Trophoblast cell (in vitro differentiated cells and primary cell): ENCODE results near the gene NCOA3.

Source experiments
- DNase-seq, 2 donors: peaks; one replicate each; pipeline ENCODE4 v3.0.0-alpha.2; 2016
- H2AFZ ChIP-seq: 2 replicates; pipeline ENCODE4 v1.6.1; 2013; ENCODE audit warnings: low read length, moderate library complexity, mild to moderate bottlenecking; ENCODE audit not compliant: insufficient read depth, poor library complexity
- H2AK5ac ChIP-seq: 2 replicates; pipeline ENCODE4 v1.6.1; 2013; ENCODE audit warnings: mild to moderate bottlenecking, low read length
- H2BK120ac ChIP-seq: 2 replicates; pipeline ENCODE4 v1.6.1; 2013; ENCODE audit warnings: low read length, mild to moderate bottlenecking, moderate library complexity; ENCODE audit not compliant: insufficient read depth, poor library complexity
- H2BK12ac ChIP-seq: 2 replicates; pipeline ENCODE4 v1.6.1; 2013; ENCODE audit warnings: mild to moderate bottlenecking, low read length, moderate library complexity
- H2BK5ac ChIP-seq: 2 replicates; pipeline ENCODE4 v1.6.1; 2013; ENCODE audit warnings: low read length, low read depth, moderate library complexity, mild to moderate bottlenecking; ENCODE audit not compliant: poor library complexity
- H3K14ac ChIP-seq: 2 replicates; pipeline ENCODE4 v1.6.1; 2013; ENCODE audit warnings: mild to moderate bottlenecking, low read length
- H3K18ac ChIP-seq: 2 replicates; pipeline ENCODE4 v1.6.1; 2013; ENCODE audit warnings: mild to moderate bottlenecking, low read length
- H3K23ac ChIP-seq: 2 replicates; pipeline ENCODE4 v1.6.1; 2013; ENCODE audit warnings: low read length
- H3K27ac ChIP-seq: 2 replicates; pipeline ENCODE4 v1.5.1; 2013; ENCODE audit warnings: low read depth, mild to moderate bottlenecking, inconsistent platforms, low read length, moderate library complexity
- H3K27me3 ChIP-seq: 2 replicates; pipeline ENCODE4 v1.6.1; 2013; ENCODE audit warnings: inconsistent platforms, mild to moderate bottlenecking, low read length, moderate library complexity; ENCODE audit not compliant: insufficient read depth
- H3K36me3 ChIP-seq, 2 experiments: 1 replicate in 1 of 2; 2 replicates in 1 of 2; pipeline ENCODE4 v1.6.1; 2013; ENCODE audit warnings: low read length in 2 of 2, mild to moderate bottlenecking in 2 of 2, moderate library complexity in 1 of 2; ENCODE audit not compliant: insufficient read depth in 2 of 2, control insufficient read depth in 1 of 2
- H3K4ac ChIP-seq: 2 replicates; pipeline ENCODE4 v1.6.1; 2013; ENCODE audit warnings: low read depth, mild to moderate bottlenecking, low read length, moderate library complexity
- H3K4me1 ChIP-seq, 2 experiments: 1 replicate in 1 of 2; 2 replicates in 1 of 2; pipeline ENCODE4 v1.6.1; 2013; ENCODE audit warnings: low read length in 2 of 2, mild to moderate bottlenecking in 2 of 2, moderate library complexity in 1 of 2; ENCODE audit not compliant: insufficient read depth in 2 of 2, control insufficient read depth in 1 of 2
- H3K4me2 ChIP-seq: 2 replicates; pipeline ENCODE4 v1.6.1; 2013; ENCODE audit warnings: inconsistent platforms, mild to moderate bottlenecking, low read length, moderate library complexity
- H3K4me3 ChIP-seq: 2 replicates; pipeline ENCODE4 v1.5.1; 2013; ENCODE audit warnings: mild to moderate bottlenecking, low read depth, low read length, inconsistent platforms
- H3K79me1 ChIP-seq: one replicate; pipeline ENCODE4 v1.6.1; 2013; ENCODE audit warnings: low read length
- H3K79me2 ChIP-seq: 2 replicates; pipeline ENCODE4 v1.6.1; 2013; ENCODE audit warnings: low read length, mild to moderate bottlenecking; ENCODE audit not compliant: control insufficient read depth, insufficient read depth, poor library complexity
- H3K9ac ChIP-seq: 2 replicates; pipeline ENCODE4 v1.6.1; 2013; ENCODE audit warnings: mild to moderate bottlenecking, low read length
- H3K9me3 ChIP-seq: 2 replicates; pipeline ENCODE4 v1.6.1; 2013; ENCODE audit warnings: low read depth, mild to moderate bottlenecking, control low read depth, inconsistent platforms, low read length; ENCODE audit not compliant: insufficient read depth
- H4K12ac ChIP-seq: 2 replicates; pipeline ENCODE4 v1.6.1; 2013; ENCODE audit warnings: low read depth, mild to moderate bottlenecking, low read length, moderate library complexity
- H4K8ac ChIP-seq: 2 replicates; pipeline ENCODE4 v1.6.1; 2013; ENCODE audit warnings: low read depth, mild to moderate bottlenecking, low read length, moderate library complexity
- H4K91ac ChIP-seq: one replicate; pipeline ENCODE4 v1.6.1; 2013; ENCODE audit warnings: low read depth, mild to moderate bottlenecking, low read length, moderate library complexity
- WGBS: extraction: QIAGEN DNeasy Blood & Tissue Kit; methylation state at CpG from one replicate; pipeline ENCODE4 v1.1.7; 2013; ENCODE audit warnings: missing lambda C conversion rate; ENCODE audit not compliant: insufficient read length, insufficient coverage; ENCODE audit errors: extremely low coverage; 5-methylcytosine and 5-hydroxymethylcytosine counted together

Gene NCOA3

DNA sequence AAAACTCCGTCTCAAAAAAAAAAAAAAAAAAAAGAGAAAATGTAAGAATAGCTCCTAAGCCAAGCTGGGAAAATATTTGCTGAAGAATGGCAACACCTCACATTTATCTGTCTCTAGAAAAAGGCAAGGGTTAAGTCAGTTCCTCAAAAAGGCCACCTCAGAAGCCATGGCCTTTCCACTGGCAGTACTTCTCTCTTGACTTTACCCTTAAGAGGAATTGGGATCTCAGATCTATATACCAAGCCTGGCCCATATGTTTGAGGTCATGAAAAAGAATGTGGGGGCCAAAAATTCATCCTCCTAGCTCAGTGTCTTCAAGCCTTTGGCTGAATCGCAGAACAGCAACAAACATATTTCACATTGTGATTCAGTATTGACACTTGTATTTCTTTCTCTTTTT is 10.9 kb upstream of the NCOA3 start:
- Histone ChIP-seq H3K9ac (no peak overlapping the region), H3K14ac (no peak overlapping the region), H4K8ac (no peak overlapping the region), H3K36me3 (no peaks in the 10 kb centered on the region), H2AK5ac (no peak overlapping the region), H3K4ac (no peak overlapping the region), H4K91ac (no peak overlapping the region), H3K79me1 (peaks cover 8% of the 10 kb centered on the region), H4K12ac (no peak overlapping the region), H3K79me2 (no peaks in the 10 kb centered on the region), H3K4me2 (no peak overlapping the region), H3K23ac (no peak overlapping the region), H2AFZ (no peak overlapping the region), H2BK120ac (no peak overlapping the region), H3K4me3 (no peak overlapping the region), H3K18ac (no peak overlapping the region), H2BK12ac (no peak overlapping the region), H3K9me3 (no peaks in the 10 kb centered on the region), H3K27ac (no peak overlapping the region), H2BK5ac (no peak overlapping the region), H3K27me3 (no peaks in the 10 kb centered on the region), H3K4me1 (peaks cover 2 to 7% of the 10 kb centered on the region in 2 experiments)
- no peak for DNase-seq
- no CpG with 5 or more reads among the region's 2 CpGs for WGBS

DNA sequence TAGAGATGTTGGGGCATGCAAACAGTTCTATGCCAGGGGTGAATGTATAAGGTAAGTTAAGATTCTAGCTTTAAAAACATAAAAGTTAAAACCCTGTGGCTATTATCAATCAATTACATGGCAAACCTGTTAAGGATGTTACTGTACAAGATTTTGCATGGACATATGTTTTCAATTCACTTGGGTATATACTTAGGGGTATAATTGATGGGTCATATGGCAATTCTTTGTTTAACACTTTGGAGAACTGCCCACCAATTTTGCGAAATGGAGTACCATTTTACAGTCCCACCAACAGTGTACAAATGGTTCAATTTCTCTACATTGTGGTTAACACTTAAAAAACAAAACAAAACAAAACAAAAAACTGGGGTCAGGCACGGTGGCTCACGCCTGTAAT is 9.4 kb upstream of the NCOA3 start:
- Histone ChIP-seq H3K4ac (no peak overlapping the region), H3K9me3 (no peaks in the 10 kb centered on the region), H2BK120ac (no peak overlapping the region), H3K27ac (no peak overlapping the region), H3K18ac (no peak overlapping the region), H2AK5ac (no peak overlapping the region), H3K23ac (no peak overlapping the region), H3K9ac (no peak overlapping the region), H3K14ac (no peak overlapping the region), H3K27me3 (no peaks in the 10 kb centered on the region), H4K8ac (no peak overlapping the region), H3K79me2 (no peaks in the 10 kb centered on the region), H3K4me3 (no peak overlapping the region), H4K91ac (no peak overlapping the region), H3K79me1 (peaks cover 8% of the 10 kb centered on the region), H2AFZ (no peak overlapping the region), H3K36me3 (no peaks in the 10 kb centered on the region), H2BK5ac (no peak overlapping the region), H3K4me2 (no peak overlapping the region), H4K12ac (no peak overlapping the region), H3K4me1 (peaks cover 2 to 7% of the 10 kb centered on the region in 2 experiments), H2BK12ac (no peak overlapping the region)
- no peak for DNase-seq
- no CpG with 5 or more reads among the region's 3 CpGs for WGBS

DNA sequence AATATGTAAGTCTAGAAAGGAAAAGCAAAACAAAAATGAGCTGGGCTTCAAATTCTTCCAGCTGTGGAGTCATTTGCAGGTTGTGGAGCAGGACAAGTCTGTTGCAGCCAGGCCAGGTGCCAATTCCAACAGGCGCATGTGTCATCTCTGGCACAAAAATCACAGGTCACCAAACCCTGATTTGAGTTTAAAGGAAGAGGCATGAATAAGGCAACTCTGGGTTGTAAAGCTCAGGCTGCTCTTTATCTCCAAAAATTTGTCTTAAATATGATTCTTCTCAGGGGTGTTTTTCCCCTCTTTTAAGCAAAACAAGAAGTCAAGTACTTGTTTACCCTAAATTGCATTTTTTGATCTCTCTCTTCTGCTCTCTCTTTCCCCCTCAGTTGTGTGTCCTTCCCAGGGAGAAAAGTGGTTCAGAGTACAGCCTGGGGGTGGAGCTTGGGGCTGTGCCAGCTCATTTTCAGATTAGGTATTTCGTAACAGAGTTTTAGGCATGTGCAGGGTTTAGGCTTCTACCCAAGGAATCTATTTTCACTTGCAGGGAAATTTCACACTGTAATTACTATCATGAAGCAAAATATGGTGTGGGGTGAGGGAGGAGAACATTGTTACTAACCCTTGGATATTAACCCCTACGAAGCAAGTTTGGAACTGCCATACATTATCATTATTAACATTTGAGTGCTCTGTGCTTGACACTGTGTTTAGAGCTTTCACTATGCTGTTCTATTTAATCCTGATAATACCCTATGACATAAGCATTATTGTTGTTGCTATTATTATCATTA is 8.3 kb upstream of the NCOA3 start:
- H3K4me1 ChIP-seq = peaks cover 2 to 5% of the 10 kb centered on the region in 2 experiments
- no peak overlapping the region for H3K23ac ChIP-seq
- no peak overlapping the region for H3K14ac ChIP-seq
- H2AFZ ChIP-seq = no peak overlapping the region
- no peak overlapping the region for H2BK12ac ChIP-seq
- no peaks in the 10 kb centered on the region for H3K27me3 ChIP-seq
- peak overlapping the region; percentile 53 for H3K27ac ChIP-seq
- peaks cover 8% of the 10 kb centered on the region for H3K79me1 ChIP-seq
- no CpG with 5 or more reads among the region's 3 CpGs for WGBS
- DNase-seq = peak; percentile 70 to 91
- no peak overlapping the region for H2BK120ac ChIP-seq
- peak overlapping the region; percentile 68 for H4K8ac ChIP-seq
- peak overlapping the region; percentile 54 for H2BK5ac ChIP-seq
- H3K4me3 ChIP-seq = no peak overlapping the region
- no peak overlapping the region for H2AK5ac ChIP-seq
- no peak overlapping the region for H3K4ac ChIP-seq
- peak overlapping the region; percentile 40 for H3K4me2 ChIP-seq
- no peaks in the 10 kb centered on the region for H3K9me3 ChIP-seq
- no peak overlapping the region for H3K18ac ChIP-seq
- no peaks in the 10 kb centered on the region for H3K36me3 ChIP-seq
- H4K12ac ChIP-seq = no peak overlapping the region
- peak overlapping the region; percentile 26 for H4K91ac ChIP-seq
- H3K9ac ChIP-seq = no peak overlapping the region
- no peaks in the 10 kb centered on the region for H3K79me2 ChIP-seq

DNA sequence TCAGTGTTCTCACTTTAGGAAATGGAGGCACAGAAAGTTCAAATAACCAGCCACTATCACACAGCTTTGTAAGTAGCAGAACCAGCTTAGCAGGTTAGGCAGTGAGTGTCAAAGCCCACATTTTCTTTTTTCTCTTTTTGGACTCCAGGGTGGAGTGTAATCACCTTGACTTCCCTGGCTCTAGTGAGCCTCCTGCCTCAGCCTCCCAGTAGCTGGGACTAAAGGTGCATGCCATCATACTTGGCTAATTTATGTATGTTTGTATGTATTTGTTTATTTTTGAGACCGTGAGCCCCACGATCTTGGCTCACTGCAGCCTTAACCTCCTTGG is 7.8 kb upstream of the NCOA3 start:
- H2AFZ ChIP-seq = no peak overlapping the region
- H3K79me2 ChIP-seq = no peaks in the 10 kb centered on the region
- H3K27ac ChIP-seq = peak overlapping the region; percentile 44
- H3K79me1 ChIP-seq = peaks cover 8% of the 10 kb centered on the region
- no peak overlapping the region for H2BK5ac ChIP-seq
- no peaks in the 10 kb centered on the region for H3K27me3 ChIP-seq
- H4K8ac ChIP-seq = no peak overlapping the region
- H4K91ac ChIP-seq = peak overlapping the region; percentile 19
- no CpG with 5 or more reads among the region's 2 CpGs for WGBS
- no peak overlapping the region for H3K18ac ChIP-seq
- no peak overlapping the region for H2BK12ac ChIP-seq
- DNase-seq = peak; percentile 84 to 96
- no peak overlapping the region for H4K12ac ChIP-seq
- H3K4me2 ChIP-seq = no peak overlapping the region
- H2AK5ac ChIP-seq = no peak overlapping the region
- H3K4ac ChIP-seq = no peak overlapping the region
- H3K4me1 ChIP-seq = peaks cover 2 to 5% of the 10 kb centered on the region in 2 experiments
- no peak overlapping the region for H3K4me3 ChIP-seq
- no peaks in the 10 kb centered on the region for H3K36me3 ChIP-seq
- no peak overlapping the region for H3K9ac ChIP-seq
- no peak overlapping the region for H3K23ac ChIP-seq
- no peaks in the 10 kb centered on the region for H3K9me3 ChIP-seq
- H3K14ac ChIP-seq = no peak overlapping the region
- H2BK120ac ChIP-seq = no peak overlapping the region
